Camera-type eye (tissue), 1 donor: ENCODE results near the gene USP44. TPM values are rescaled to one million over a fixed set of nuclear protein-coding genes. Genes with fewer than 3 reads are reported as not detected.

Experiments
- total RNA-seq: library from RNA; depleted of rRNA; stranded (reverse); fragments of >200 nt; gene quantifications from one replicate; pipeline ENCODE4 v1.2.3, GENCODE V29; 2014

Gene USP44
- total RNA-seq = 2.2 TPM

DNA sequence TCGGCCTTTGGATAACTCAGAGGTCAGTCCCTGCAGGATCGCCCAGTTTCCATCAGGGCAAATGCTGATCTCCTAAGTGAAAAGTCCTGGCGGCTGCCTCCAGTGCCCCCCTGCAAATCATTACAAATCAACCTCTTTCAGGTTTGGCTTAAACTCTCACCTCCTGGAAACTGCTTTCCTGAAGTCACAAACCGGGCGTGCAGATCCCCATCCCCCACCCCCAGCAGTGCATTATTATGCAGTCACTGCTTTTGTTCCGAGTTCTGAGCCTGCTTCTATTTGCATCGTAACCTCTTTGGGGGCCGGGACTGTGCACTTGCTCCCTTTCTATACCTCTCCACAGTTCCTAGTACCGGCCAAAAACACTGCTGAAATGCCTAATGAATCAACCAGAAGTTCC, at the start of gene USP44:
USP44 (minus strand) TSS at position 172 of the 400 bp plus-strand sequence. CDS start 17,220 bp downstream, outside the sequence.

DNA sequence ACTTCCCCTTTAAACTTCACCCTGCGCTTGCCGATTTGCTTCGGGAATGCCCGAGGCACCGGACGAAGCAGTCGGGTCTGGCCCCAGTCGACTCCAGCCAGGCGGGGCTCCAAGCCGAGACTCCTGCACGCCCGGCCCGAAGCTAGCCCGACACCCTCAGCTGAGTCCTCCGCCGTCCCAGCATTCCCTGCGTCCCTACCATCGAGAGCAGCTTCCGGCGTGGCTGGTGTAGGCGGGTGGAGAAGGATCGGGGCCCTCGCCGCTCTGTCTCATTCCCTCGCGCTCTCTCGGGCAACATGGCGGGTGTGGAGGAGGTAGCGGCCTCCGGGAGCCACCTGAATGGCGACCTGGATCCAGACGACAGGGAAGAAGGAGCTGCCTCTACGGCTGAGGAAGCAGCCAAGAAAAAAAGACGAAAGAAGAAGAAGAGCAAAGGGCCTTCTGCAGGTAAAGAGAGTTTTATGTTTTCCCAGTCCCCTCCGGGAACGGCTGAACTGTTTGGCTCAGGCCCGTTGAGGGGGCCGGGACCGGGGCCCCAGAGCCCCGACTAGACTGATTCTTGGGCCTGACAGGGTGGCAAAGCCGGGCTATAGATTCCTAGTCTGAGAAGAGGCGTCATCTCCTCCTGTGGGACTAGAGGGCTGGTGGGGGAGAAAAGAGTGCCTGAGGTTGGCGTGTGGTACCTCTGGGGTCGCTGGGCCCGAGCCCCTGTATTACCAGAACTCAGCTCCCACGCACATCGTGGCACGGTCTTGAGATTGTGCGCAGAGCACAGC, 77.2 kb downstream of the USP44 start, which contains the start of gene METAP2:
METAP2 (plus strand) TSS at position 269 of the 776 bp plus-strand sequence; CDS start at position 297, 28 bp downstream.

Other genes starting within 250 kb of the USP44 start
- 78.0 TPM for gene METAP2, start 77.3 kb downstream of the USP44 start, total RNA-seq
- gene NTN4, start 239.3 kb upstream of the USP44 start, total RNA-seq = 23.0 TPM